ENCODE measurements around the gene RHBDF2. TPM values are rescaled to one million over a fixed set of nuclear protein-coding genes. Genes with fewer than 3 reads are reported as not detected.

RHBDF2 gene
- total and polyA plus RNA-seq, 2 donors (not counting 3 experiments of a cell fraction or from before 2014, with no cell fraction given), result 25.5 to 38.5 TPM

DNA sequence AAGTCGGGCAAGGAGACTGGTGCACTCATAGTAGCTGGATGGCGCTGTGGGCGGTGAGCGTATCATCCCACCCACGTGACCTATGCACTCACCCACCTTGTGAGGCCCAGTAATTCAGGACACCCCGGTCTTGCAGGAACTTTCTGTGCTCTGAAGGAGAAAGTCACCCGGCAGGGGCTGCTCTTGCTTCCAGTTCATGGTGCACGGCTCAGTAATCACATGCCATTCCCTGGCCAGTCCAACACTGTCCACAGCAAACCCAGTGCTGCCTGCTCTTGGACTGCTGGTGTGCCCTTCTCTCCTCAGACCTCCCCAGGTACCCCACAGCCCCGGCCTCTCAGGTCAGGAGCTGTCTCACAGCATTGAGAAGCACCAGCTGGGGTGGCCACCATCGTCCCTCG, 16.4 kb upstream of the RHBDF2 start:
- CTCF ChIA-PET, result interaction anchor here (0.6 to 1.6 kb wide), 5 partner anchors 11 to 423 kb away, joined by 3 to 6 read pairs (median 3); no protein-coding TSS in a partner anchor
- dilution Hi-C loops (cut with MboI; ENCODE audit: extremely low pct_ligation_motif_present, low sequenced_read_pairs), result no loop called here

More for the DNA sequence above, 16.4 kb upstream of the RHBDF2 start:
- H3K9ac ChIP-seq (replicated peaks; ENCODE audit: extremely low read depth, insufficient read depth, low read length), result no peak overlapping the region
- H3K4me1 ChIP-seq (ENCODE audit: control insufficient read depth, extremely low read depth, insufficient read depth, low read length), result no peaks in the 10 kb centered on the region
- FAIRE-seq, result no peak
- H3K4me3 ChIP-seq (replicated peaks in 1 of 3; ENCODE audit: insufficient read depth in 1 of 3, low read depth in 1 of 3, low read length in 3 of 3), result no peak overlapping the region
- POLR2A ChIA-PET, result no interaction called here
- H3K36me3 ChIP-seq (ENCODE audit: control insufficient read depth in 2 of 2, extremely low read depth in 1 of 2, insufficient read depth in 2 of 2, low read length in 2 of 2), result no peaks in the 10 kb centered on the region
- no peak overlapping the region for H3K4me2 ChIP-seq (ENCODE audit: insufficient read depth, low read length)
- no peak for DNase-seq (ENCODE audit: low read depth, low spot score)
- no peaks in the 10 kb centered on the region for H3K9me3 ChIP-seq (replicated peaks; ENCODE audit: control insufficient read depth, insufficient read depth, low read length)
- intact Hi-C loops (cut with micrococcal nuclease), result no loop called here
- no peaks in the 10 kb centered on the region for H3K79me2 ChIP-seq (ENCODE audit: control insufficient read depth, insufficient read depth, low read length)
- no peaks in the 10 kb centered on the region for H4K20me1 ChIP-seq (replicated peaks; ENCODE audit: control insufficient read depth, extremely low read depth, insufficient read depth, low read length)
- no peaks in the 10 kb centered on the region for H3K9me1 ChIP-seq (replicated peaks; ENCODE audit: control insufficient read depth, extremely low read depth, insufficient read depth, low read length)
- no peaks in the 10 kb centered on the region for H3K27me3 ChIP-seq (ENCODE audit: control insufficient read depth in 2 of 2, insufficient read depth in 2 of 2, low read length in 2 of 2)
- TF ChIP-seq MAX (IDR thresholded peaks at IDR 0.05; ENCODE audit: insufficient read depth, insufficient read length), result no peak
- no peak for TF ChIP-seq GATA2 (IDR thresholded peaks at IDR 0.05; ENCODE audit: insufficient read depth, insufficient read length, low read depth, low read length)
- no peak for TF ChIP-seq JUN (IDR thresholded peaks at IDR 0.05; ENCODE audit: borderline replicate concordance, insufficient read depth, insufficient read length, low read depth)
- no peak for TF ChIP-seq CTCF (IDR thresholded peaks at IDR 0.05; ENCODE audit: extremely low read depth in 1 of 2, insufficient read depth in 1 of 2, low read depth in 1 of 2, low read length in 2 of 2)
- H3K27ac ChIP-seq (ENCODE audit: insufficient read depth, low read depth, low read length), result no peak overlapping the region
- BruUV-seq (replicated peaks), result no TSS peak
- H2AFZ ChIP-seq (ENCODE audit: low read depth, low read length), result no peak overlapping the region
